ENCODE measurements around the gene KCNIP4.

KCNIP4 gene

GRCh38 chr4:21061902-21062301, 886.7 kb downstream of the KCNIP4 start:
- DNase-seq (ENCODE audit: low read depth in 2 of 2) = no peak

GRCh38 chr4:21046141-21046540, 902.4 kb downstream of the KCNIP4 start:
- no peak for DNase-seq (ENCODE audit: low read depth in 2 of 2)

GRCh38 chr4:21045119-21045518, 903.5 kb downstream of the KCNIP4 start:
- DNase-seq (ENCODE audit: low read depth in 2 of 2) = no peak

GRCh38 chr4:21041708-21042107, 906.9 kb downstream of the KCNIP4 start:
- no peak for DNase-seq (ENCODE audit: low read depth in 2 of 2)

GRCh38 chr4:21034728-21035127, 913.8 kb downstream of the KCNIP4 start:
- DNase-seq (ENCODE audit: low read depth in 2 of 2) = no peak

GRCh38 chr4:21032089-21032645, 916.4 kb downstream of the KCNIP4 start:
- DNase-seq (ENCODE audit: low read depth in 2 of 2) = no peak

GRCh38 chr4:21018817-21019216, 929.8 kb downstream of the KCNIP4 start:
- no peak for DNase-seq (ENCODE audit: low read depth in 2 of 2)

GRCh38 chr4:21013501-21013900, 935.1 kb downstream of the KCNIP4 start:
- no peak for DNase-seq (ENCODE audit: low read depth in 2 of 2)

- DNase-seq (ENCODE audit: low read depth in 2 of 2) = no peak
These were observed 935.7 kb downstream of the KCNIP4 start for GRCh38 chr4:21012851-21013331.

GRCh38 chr4:21011106-21011505, 937.5 kb downstream of the KCNIP4 start:
- no peak for DNase-seq (ENCODE audit: low read depth in 2 of 2)

- DNase-seq (ENCODE audit: low read depth in 2 of 2) = no peak
These were observed 938.6 kb downstream of the KCNIP4 start for GRCh38 chr4:21009956-21010355.

- no peak for DNase-seq (ENCODE audit: low read depth in 2 of 2)
These were observed 942.9 kb downstream of the KCNIP4 start for GRCh38 chr4:21005647-21006046.

GRCh38 chr4:21002976-21003375, 945.6 kb downstream of the KCNIP4 start:
- DNase-seq (ENCODE audit: low read depth in 2 of 2) = no peak

GRCh38 chr4:21002286-21002685, 946.3 kb downstream of the KCNIP4 start:
- DNase-seq (ENCODE audit: low read depth in 2 of 2) = no peak

- DNase-seq (ENCODE audit: low read depth in 2 of 2) = no peak
These were observed 947.1 kb downstream of the KCNIP4 start for GRCh38 chr4:21001490-21001889.

- no peak for DNase-seq (ENCODE audit: low read depth in 2 of 2)
These were observed 950.7 kb downstream of the KCNIP4 start for GRCh38 chr4:20997886-20998285.

GRCh38 chr4:20995610-20996009, 953.0 kb downstream of the KCNIP4 start:
- DNase-seq (ENCODE audit: low read depth in 2 of 2) = no peak

GRCh38 chr4:20995015-20995414, 953.6 kb downstream of the KCNIP4 start:
- DNase-seq (ENCODE audit: low read depth in 2 of 2) = no peak

GRCh38 chr4:20992002-20992401, 956.6 kb downstream of the KCNIP4 start:
- DNase-seq (ENCODE audit: low read depth in 2 of 2) = no peak

GRCh38 chr4:20987191-20987590, 961.4 kb downstream of the KCNIP4 start:
- no peak for DNase-seq (ENCODE audit: low read depth in 2 of 2)

GRCh38 chr4:20984576-20984836, 964.1 kb downstream of the KCNIP4 start:
- no peak for DNase-seq (ENCODE audit: low read depth in 2 of 2)

GRCh38 chr4:20983763-20984575, 964.6 kb downstream of the KCNIP4 start:
- no peak for DNase-seq (ENCODE audit: low read depth in 2 of 2)

GRCh38 chr4:20982544-20982943, 966.0 kb downstream of the KCNIP4 start:
- DNase-seq (ENCODE audit: low read depth in 2 of 2) = no peak

GRCh38 chr4:20960291-20960690, 988.3 kb downstream of the KCNIP4 start:
- DNase-seq (ENCODE audit: low read depth in 2 of 2) = no peak
